HepG2 (cell line): ENCODE measurements around the gene NR1H3.

Experiments
- EP300 ChIP-seq, 3 experiments: sonication (generic) in 1 of 3; formaldehyde crosslinking in 1 of 3; IDR thresholded peaks; 2 replicates each; pipeline versions ENCODE4 v1.5.1 to v1.6.1; 2011 to 2020; ENCODE audit warnings: low read depth in 2 of 3, low read length in 2 of 3, borderline replicate concordance in 1 of 3, improper control_type of control experiment in 1 of 3, mild to moderate bottlenecking in 1 of 3, missing genetic modification reagents in 1 of 3, moderate library complexity in 1 of 3
- FOXA3 ChIP-seq: IDR thresholded peaks from 2 replicates; pipeline ENCODE4 v1.6.1; 2016; ENCODE audit warnings: missing genetic modification reagents, missing compliant biosample characterization
- JUNB ChIP-seq: sonication (generic); formaldehyde crosslinking; IDR thresholded peaks from 2 replicates; pipeline ENCODE4 v1.8.0; 2022; ENCODE audit warnings: missing genetic modification reagents, mild to moderate bottlenecking, borderline replicate concordance
- RERE ChIP-seq: IDR thresholded peaks from 2 replicates; pipeline ENCODE4 v1.6.1; 2016; ENCODE audit warnings: low read depth, missing genetic modification reagents, missing compliant biosample characterization
- REXO4 ChIP-seq: sonication (generic); formaldehyde crosslinking; IDR thresholded peaks from 2 replicates; pipeline ENCODE4 v1.8.0; 2022; ENCODE audit warnings: missing genetic modification reagents, mild to moderate bottlenecking, borderline replicate concordance
- RNF2 ChIP-seq: fragments of 450-650 bp; conservative IDR thresholded peaks from 2 replicates; pipeline ENCODE4 v1.6.1; 2016; ENCODE audit warnings: low read depth
- SNAI1 ChIP-seq: sonication (generic); formaldehyde crosslinking; IDR thresholded peaks from 2 replicates; pipeline ENCODE4 v1.5.0; 2020; ENCODE audit warnings: mild to moderate bottlenecking, missing genetic modification reagents, borderline replicate concordance
- TFDP2 ChIP-seq: sonication (generic); formaldehyde crosslinking; IDR thresholded peaks from 2 replicates; pipeline ENCODE4 v1.4.0; 2020; ENCODE audit warnings: missing genetic modification reagents
- ZNF605 ChIP-seq: sonication (generic); formaldehyde crosslinking; IDR thresholded peaks from 2 replicates; pipeline ENCODE4 v1.8.0; 2022; ENCODE audit warnings: mild to moderate bottlenecking, missing genetic modification reagents
- ZZZ3 ChIP-seq: sonication (generic); formaldehyde crosslinking; IDR thresholded peaks from 2 replicates; pipeline ENCODE4 v1.4.0; 2020; ENCODE audit warnings: missing genetic modification reagents, mild to moderate bottlenecking, borderline replicate concordance
- TF ChIP-seq, protein P1 (sequence below): sonication (generic); formaldehyde crosslinking; IDR thresholded peaks from 2 replicates; pipeline ENCODE4 v1.5.0; 2020; ENCODE audit warnings: mild to moderate bottlenecking, missing genetic modification reagents, moderate library complexity
- TF ChIP-seq, protein P2 (sequence below): sonication (generic); formaldehyde crosslinking; IDR thresholded peaks from 2 replicates; pipeline ENCODE4 v1.8.1; 2023; ENCODE audit warnings: missing genetic modification reagents, inconsistent platforms, borderline replicate concordance

GRCh38 chr11:47235163-47235562, 22.6 kb upstream of the NR1H3 start:
- TF ChIP-seq JUNB (CRISPR knock-in tag) (no peak), SNAI1 (no peak), REXO4 (no peak), TFDP2 (no peak), RERE (CRISPR knock-in tag) (no peak), ZZZ3 (CRISPR knock-in tag) (no peak), FOXA3 (CRISPR knock-in tag) (no peak), EP300 (IDR thresholded peaks at IDR 0.05; ENCODE audit: low read depth in 2 of 2, low read length in 2 of 2) (no peak), EP300 (CRISPR knock-in tag; IDR thresholded peaks at IDR 0.05; ENCODE audit: borderline replicate concordance) (no peak), ZNF605 (CRISPR knock-in tag) (no peak), RNF2 (no peak)
- TF ChIP-seq, protein P1, sequence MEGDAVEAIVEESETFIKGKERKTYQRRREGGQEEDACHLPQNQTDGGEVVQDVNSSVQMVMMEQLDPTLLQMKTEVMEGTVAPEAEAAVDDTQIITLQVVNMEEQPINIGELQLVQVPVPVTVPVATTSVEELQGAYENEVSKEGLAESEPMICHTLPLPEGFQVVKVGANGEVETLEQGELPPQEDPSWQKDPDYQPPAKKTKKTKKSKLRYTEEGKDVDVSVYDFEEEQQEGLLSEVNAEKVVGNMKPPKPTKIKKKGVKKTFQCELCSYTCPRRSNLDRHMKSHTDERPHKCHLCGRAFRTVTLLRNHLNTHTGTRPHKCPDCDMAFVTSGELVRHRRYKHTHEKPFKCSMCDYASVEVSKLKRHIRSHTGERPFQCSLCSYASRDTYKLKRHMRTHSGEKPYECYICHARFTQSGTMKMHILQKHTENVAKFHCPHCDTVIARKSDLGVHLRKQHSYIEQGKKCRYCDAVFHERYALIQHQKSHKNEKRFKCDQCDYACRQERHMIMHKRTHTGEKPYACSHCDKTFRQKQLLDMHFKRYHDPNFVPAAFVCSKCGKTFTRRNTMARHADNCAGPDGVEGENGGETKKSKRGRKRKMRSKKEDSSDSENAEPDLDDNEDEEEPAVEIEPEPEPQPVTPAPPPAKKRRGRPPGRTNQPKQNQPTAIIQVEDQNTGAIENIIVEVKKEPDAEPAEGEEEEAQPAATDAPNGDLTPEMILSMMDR (CRISPR knock-in tag) = no peak
- TF ChIP-seq, protein P2, sequence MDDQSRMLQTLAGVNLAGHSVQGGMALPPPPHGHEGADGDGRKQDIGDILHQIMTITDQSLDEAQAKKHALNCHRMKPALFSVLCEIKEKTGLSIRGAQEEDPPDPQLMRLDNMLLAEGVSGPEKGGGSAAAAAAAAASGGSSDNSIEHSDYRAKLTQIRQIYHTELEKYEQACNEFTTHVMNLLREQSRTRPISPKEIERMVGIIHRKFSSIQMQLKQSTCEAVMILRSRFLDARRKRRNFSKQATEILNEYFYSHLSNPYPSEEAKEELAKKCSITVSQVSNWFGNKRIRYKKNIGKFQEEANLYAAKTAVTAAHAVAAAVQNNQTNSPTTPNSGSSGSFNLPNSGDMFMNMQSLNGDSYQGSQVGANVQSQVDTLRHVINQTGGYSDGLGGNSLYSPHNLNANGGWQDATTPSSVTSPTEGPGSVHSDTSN (CRISPR knock-in tag) = no peak
